ENCODE measurements around the gene ANAPC2.

The ANAPC2 gene

GRCh38 chr9:137221506-137222111 lies 33.2 kb upstream of the ANAPC2 start:
- H3K4me3 Mint-ChIP-seq = no peak overlapping the region

GRCh38 chr9:137221095-137221505 lies 32.7 kb upstream of the ANAPC2 start:
- H3K27me3 Mint-ChIP-seq = no peaks in the 10 kb centered on the region
- ATAC-seq (no peak), DNase-seq (no peak)
- peaks cover 12% of the 10 kb centered on the region for H3K4me1 Mint-ChIP-seq
- no peaks in the 10 kb centered on the region for H3K36me3 Mint-ChIP-seq (ENCODE audit: low read depth)
- H3K9me3 Mint-ChIP-seq = no peaks in the 10 kb centered on the region
- peak overlapping the region; percentile 17 for H3K4me3 Mint-ChIP-seq
- no peak overlapping the region for H3K27ac Mint-ChIP-seq

More at GRCh38 chr9:137221506-137222111, 33.2 kb upstream of the ANAPC2 start:
- Mint-ChIP-seq H3K9me3 (no peaks in the 10 kb centered on the region), H3K36me3 (ENCODE audit: low read depth) (no peaks in the 10 kb centered on the region), H3K4me1 (peaks cover 12% of the 10 kb centered on the region), H3K27me3 (no peaks in the 10 kb centered on the region), H3K27ac (no peak overlapping the region)
- DNase-seq (no peak), ATAC-seq (no peak)

- H3K27me3 Mint-ChIP-seq = no peaks in the 10 kb centered on the region
- ATAC-seq = no peak
- no peak for DNase-seq
- H3K36me3 Mint-ChIP-seq (ENCODE audit: low read depth) = no peaks in the 10 kb centered on the region
- no peak overlapping the region for H3K27ac Mint-ChIP-seq
- H3K4me3 Mint-ChIP-seq = peak overlapping the region; percentile 17
- no peaks in the 10 kb centered on the region for H3K9me3 Mint-ChIP-seq
- peaks cover 12% of the 10 kb centered on the region for H3K4me1 Mint-ChIP-seq
Measured at GRCh38 chr9:137220317-137221094, 32.1 kb upstream of the ANAPC2 start.

GRCh38 chr9:137219757-137220316 lies 31.5 kb upstream of the ANAPC2 start:
- Mint-ChIP-seq H3K4me1 (peaks cover 8% of the 10 kb centered on the region), H3K4me3 (no peak overlapping the region), H3K27me3 (no peaks in the 10 kb centered on the region), H3K36me3 (ENCODE audit: low read depth) (no peaks in the 10 kb centered on the region), H3K27ac (no peak overlapping the region), H3K9me3 (no peaks in the 10 kb centered on the region)
- no peak for DNase-seq
- ATAC-seq = no peak

GRCh38 chr9:137218754-137219271 lies 30.5 kb upstream of the ANAPC2 start:
- H3K9me3 Mint-ChIP-seq = no peaks in the 10 kb centered on the region
- ATAC-seq (no peak), DNase-seq (no peak)
- no peaks in the 10 kb centered on the region for H3K36me3 Mint-ChIP-seq (ENCODE audit: low read depth)
- H3K27ac Mint-ChIP-seq = no peak overlapping the region
- no peak overlapping the region for H3K4me3 Mint-ChIP-seq
- no peaks in the 10 kb centered on the region for H3K27me3 Mint-ChIP-seq
- H3K4me1 Mint-ChIP-seq = peaks cover 4% of the 10 kb centered on the region

- no peaks in the 10 kb centered on the region for H3K9me3 Mint-ChIP-seq
- no peak overlapping the region for H3K4me3 Mint-ChIP-seq
- no peak for ATAC-seq
- no peaks in the 10 kb centered on the region for H3K36me3 Mint-ChIP-seq (ENCODE audit: low read depth)
- no peak overlapping the region for H3K27ac Mint-ChIP-seq
- peaks cover 4% of the 10 kb centered on the region for H3K4me1 Mint-ChIP-seq
- DNase-seq = no peak
- H3K27me3 Mint-ChIP-seq = no peaks in the 10 kb centered on the region
Measured at GRCh38 chr9:137218212-137218753, 29.9 kb upstream of the ANAPC2 start.

GRCh38 chr9:137217276-137218211 lies 29.2 kb upstream of the ANAPC2 start:
- peaks cover 3% of the 10 kb centered on the region for H3K36me3 Mint-ChIP-seq (ENCODE audit: low read depth)
- no peaks in the 10 kb centered on the region for H3K4me1 Mint-ChIP-seq
- no peak for DNase-seq
- H3K27ac Mint-ChIP-seq = no peak overlapping the region
- no peak overlapping the region for H3K4me3 Mint-ChIP-seq
- no peaks in the 10 kb centered on the region for H3K9me3 Mint-ChIP-seq
- no peak for ATAC-seq
- H3K27me3 Mint-ChIP-seq = no peaks in the 10 kb centered on the region

GRCh38 chr9:137216188-137216965 lies 28.0 kb upstream of the ANAPC2 start:
- H3K36me3 Mint-ChIP-seq (ENCODE audit: low read depth) = peaks cover 3% of the 10 kb centered on the region
- no peaks in the 10 kb centered on the region for H3K9me3 Mint-ChIP-seq
- ATAC-seq = no peak
- H3K27ac Mint-ChIP-seq = no peak overlapping the region
- no peak overlapping the region for H3K4me3 Mint-ChIP-seq
- H3K4me1 Mint-ChIP-seq = no peaks in the 10 kb centered on the region
- no peaks in the 10 kb centered on the region for H3K27me3 Mint-ChIP-seq
- no peak for DNase-seq

- H3K9me3 Mint-ChIP-seq = no peaks in the 10 kb centered on the region
- H3K27ac Mint-ChIP-seq = no peak overlapping the region
- no peaks in the 10 kb centered on the region for H3K27me3 Mint-ChIP-seq
- no peaks in the 10 kb centered on the region for H3K4me1 Mint-ChIP-seq
- peaks cover 5% of the 10 kb centered on the region for H3K36me3 Mint-ChIP-seq (ENCODE audit: low read depth)
- no peak for ATAC-seq
- no peak overlapping the region for H3K4me3 Mint-ChIP-seq
- DNase-seq = no peak
Measured at GRCh38 chr9:137215196-137215986, 27.0 kb upstream of the ANAPC2 start.

GRCh38 chr9:137214620-137215019 lies 26.3 kb upstream of the ANAPC2 start:
- Mint-ChIP-seq H3K9me3 (no peaks in the 10 kb centered on the region), H3K4me3 (no peak overlapping the region), H3K27ac (no peak overlapping the region), H3K4me1 (no peaks in the 10 kb centered on the region), H3K27me3 (no peaks in the 10 kb centered on the region), H3K36me3 (ENCODE audit: low read depth) (peaks cover 8% of the 10 kb centered on the region)
- ATAC-seq = no peak
- DNase-seq = no peak

GRCh38 chr9:137213160-137214060 lies 25.1 kb upstream of the ANAPC2 start:
- Mint-ChIP-seq H3K36me3 (ENCODE audit: low read depth) (peaks cover 10% of the 10 kb centered on the region), H3K9me3 (no peaks in the 10 kb centered on the region), H3K4me3 (no peak overlapping the region), H3K27me3 (no peaks in the 10 kb centered on the region), H3K4me1 (peaks cover 1% of the 10 kb centered on the region), H3K27ac (no peak overlapping the region)
- ATAC-seq (no peak), DNase-seq (no peak)

- Mint-ChIP-seq H3K4me3 (no peak overlapping the region), H3K36me3 (ENCODE audit: low read depth) (peaks cover 13% of the 10 kb centered on the region), H3K4me1 (peaks cover 3% of the 10 kb centered on the region), H3K27ac (no peak overlapping the region), H3K9me3 (no peaks in the 10 kb centered on the region), H3K27me3 (no peaks in the 10 kb centered on the region)
- ATAC-seq (no peak), DNase-seq (no peak)
Measured at GRCh38 chr9:137212520-137212919, 24.2 kb upstream of the ANAPC2 start.
